ENCODE data around the gene SCAF8. TPM values are rescaled to one million over a fixed set of nuclear protein-coding genes. Genes with fewer than 3 reads are reported as not detected.

SCAF8 gene
- total and polyA plus RNA-seq, 2 of the 4 experiments (the other 2 are of a cell fraction): 16.1 to 23.5 TPM

DNA sequence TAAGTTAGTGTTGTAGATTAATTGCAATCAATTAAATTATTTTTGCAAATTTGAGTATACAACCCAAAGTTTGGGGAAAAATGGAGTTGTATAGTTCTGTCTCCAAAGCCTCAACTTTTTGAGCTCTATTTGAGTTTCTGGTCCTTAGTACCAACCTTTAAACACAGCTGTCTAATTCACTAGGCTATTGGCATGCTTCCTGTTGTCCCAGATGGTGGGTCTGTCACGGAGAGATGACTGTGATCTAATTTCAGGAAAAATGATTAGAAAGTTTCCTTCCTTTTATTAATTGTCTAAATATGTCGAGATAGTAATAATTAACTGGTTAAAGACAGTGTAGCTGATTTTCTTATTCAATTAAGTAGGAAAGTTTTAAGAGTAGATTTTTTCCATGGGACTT lies 109.6 kb downstream of the SCAF8 start:
- no TSS peak for BruUV-seq (replicated peaks)
- Histone ChIP-seq H3K4me2 (ENCODE audit: low read depth, low read length) (no peak overlapping the region), H2BK5ac (ENCODE audit: low read depth, low read length, poor library complexity, severe bottlenecking) (no peak overlapping the region), H3K18ac (ENCODE audit: low read depth, low read length) (no peak overlapping the region), H4K20me1 (ENCODE audit: insufficient read depth, low read length) (peaks cover 35% of the 10 kb centered on the region; the same call in 1 of the 2 replicates), H2AK5ac (ENCODE audit: low read depth, low read length) (no peak overlapping the region), H3K36me3 (ENCODE audit: control insufficient read depth, insufficient read depth, low read length) (peaks cover 7% of the 10 kb centered on the region), H4K91ac (ENCODE audit: insufficient read depth, low read depth, low read length) (no peak overlapping the region), H3K27me3 (ENCODE audit: control insufficient read depth, insufficient read depth, low read length) (no peaks in the 10 kb centered on the region), H3K56ac (ENCODE audit: extremely low read depth, insufficient read depth, low read length) (no peak overlapping the region), H3K23ac (ENCODE audit: low read depth, low read length) (no peak overlapping the region), H3K9me3 (ENCODE audit: control insufficient read depth, insufficient read depth, low read length) (no peaks in the 10 kb centered on the region), H3K79me1 (ENCODE audit: low read depth in 1 of 2, low read length in 2 of 2) (peaks cover 28 to 62% of the 10 kb centered on the region in 2 experiments), H3K9ac (ENCODE audit: low read depth, low read length) (no peak overlapping the region), H2AK9ac (replicated peaks; ENCODE audit: low read depth, low read length, poor library complexity) (no peak overlapping the region), H3K9me1 (ENCODE audit: insufficient read depth, low read length) (no peaks in the 10 kb centered on the region), H3K14ac (replicated peaks; ENCODE audit: low read depth, low read length) (no peak overlapping the region), H2AFZ (replicated peaks; ENCODE audit: low read length, poor library complexity) (no peak overlapping the region), H2BK15ac (ENCODE audit: low read depth, low read length) (no peak overlapping the region), H4K5ac (ENCODE audit: low read depth, low read length) (no peak overlapping the region), H2BK20ac (ENCODE audit: low read depth, low read length) (no peak overlapping the region), H2BK120ac (ENCODE audit: low read depth, low read length) (no peak overlapping the region), H4K8ac (ENCODE audit: low read depth in 2 of 2, low read length in 2 of 2) (no peak overlapping the region), H3K4ac (ENCODE audit: low read depth, low read length) (no peak overlapping the region), H3K4me3 (ENCODE audit: insufficient read depth, low read depth, low read length) (no peak overlapping the region), H3K4me1 (ENCODE audit: control insufficient read depth, insufficient read depth, low read length) (0 out of 2 replicates have a peak, but pooled peaks cover 2% of the 10 kb centered on the region), H3K27ac (ENCODE audit: insufficient read depth, low read length) (no peak overlapping the region)
- DNase-seq (no peak), ATAC-seq (ENCODE audit: low read depth) (no peak)
- intact Hi-C loops (cut with micrococcal nuclease): no loop called here
- dilution Hi-C loops (cut with HindIII; ENCODE audit: low sequenced_read_pairs, unreplicated experiment): no loop called here
- WGBS, 2 experiments (ENCODE audit: extremely low coverage in 2 of 2, insufficient read length in 1 of 2): no CpG with 5 or more reads among the region's 2 CpGs
- TF ChIP-seq NFE2L2 (IDR thresholded peaks at IDR 0.05; ENCODE audit: low read depth, low read length): no peak
- no peak for TF ChIP-seq FOS (IDR thresholded peaks at IDR 0.05; ENCODE audit: low read depth, low read length)
- TF ChIP-seq POLR2A (IDR thresholded peaks at IDR 0.05; ENCODE audit: low read depth, low read length): no peak
- TF ChIP-seq SMC3 (IDR thresholded peaks at IDR 0.05; ENCODE audit: low read depth, low read length): no peak
- TF ChIP-seq CEBPB (IDR thresholded peaks at IDR 0.05; ENCODE audit: low read depth, low read length): no peak
- TF ChIP-seq, protein P1, sequence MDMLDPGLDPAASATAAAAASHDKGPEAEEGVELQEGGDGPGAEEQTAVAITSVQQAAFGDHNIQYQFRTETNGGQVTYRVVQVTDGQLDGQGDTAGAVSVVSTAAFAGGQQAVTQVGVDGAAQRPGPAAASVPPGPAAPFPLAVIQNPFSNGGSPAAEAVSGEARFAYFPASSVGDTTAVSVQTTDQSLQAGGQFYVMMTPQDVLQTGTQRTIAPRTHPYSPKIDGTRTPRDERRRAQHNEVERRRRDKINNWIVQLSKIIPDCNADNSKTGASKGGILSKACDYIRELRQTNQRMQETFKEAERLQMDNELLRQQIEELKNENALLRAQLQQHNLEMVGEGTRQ (IDR thresholded peaks at IDR 0.05; ENCODE audit: low read depth, low read length): no peak
- TF ChIP-seq RFX5 (IDR thresholded peaks at IDR 0.05; ENCODE audit: low read depth, low read length): no peak
- TF ChIP-seq RAD21 (IDR thresholded peaks at IDR 0.05; ENCODE audit: low read length): no peak
- no peak for TF ChIP-seq CHD1 (IDR thresholded peaks at IDR 0.05; ENCODE audit: low read depth, low read length)
- TF ChIP-seq, protein P2, sequence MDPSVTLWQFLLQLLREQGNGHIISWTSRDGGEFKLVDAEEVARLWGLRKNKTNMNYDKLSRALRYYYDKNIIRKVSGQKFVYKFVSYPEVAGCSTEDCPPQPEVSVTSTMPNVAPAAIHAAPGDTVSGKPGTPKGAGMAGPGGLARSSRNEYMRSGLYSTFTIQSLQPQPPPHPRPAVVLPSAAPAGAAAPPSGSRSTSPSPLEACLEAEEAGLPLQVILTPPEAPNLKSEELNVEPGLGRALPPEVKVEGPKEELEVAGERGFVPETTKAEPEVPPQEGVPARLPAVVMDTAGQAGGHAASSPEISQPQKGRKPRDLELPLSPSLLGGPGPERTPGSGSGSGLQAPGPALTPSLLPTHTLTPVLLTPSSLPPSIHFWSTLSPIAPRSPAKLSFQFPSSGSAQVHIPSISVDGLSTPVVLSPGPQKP (IDR thresholded peaks at IDR 0.05; ENCODE audit: borderline replicate concordance, low read depth, low read length): no peak
- TF ChIP-seq MXI1 (IDR thresholded peaks at IDR 0.05; ENCODE audit: borderline replicate concordance, low read depth, low read length): no peak
- TF ChIP-seq BHLHE40 (IDR thresholded peaks at IDR 0.05; ENCODE audit: low read depth, low read length): no peak
- ChIA-PET CTCF (interaction anchor here (1.5 kb wide), 1 partner anchor 11 kb away, joined by 4 read pairs; no protein-coding TSS in a partner anchor), POLR2A (ENCODE audit: unreplicated experiment) (no interaction called here)
- in situ Hi-C loops (cut with MboI; ENCODE audit: low sequenced_read_pairs): no loop called here
